Common myeloid progenitor, CD34-positive (primary cell): ENCODE data around the gene NAPSA.
A peak's percentile ranks its signal among the peaks of the same experiment; 100 is the strongest.

Experiments
- CTCF ChIA-PET: fragments of 350-600 bp; sonication (Branson Sonifier 250); formaldehyde crosslinking; loops from one replicate; lab custom pipeline; 2021; ENCODE audit warnings: antibody characterized with exemption; lab: Charles Lee
- POLR2A ChIA-PET: fragments of 350-600 bp; sonication (Branson Sonifier 250); formaldehyde crosslinking; loops from one replicate; lab custom pipeline; 2021; ENCODE audit warnings: antibody characterized with exemption; lab: Charles Lee
- DNase-seq, 3 donors: peaks; one replicate each; pipeline versions ENCODE4 v3.0.0 to v3.0.0-alpha.2; 2013
- H3K27ac ChIP-seq, 2 experiments: 1 replicate in 1 of 2; 2 replicates in 1 of 2; pipeline ENCODE4 v1.7.0; 2013; ENCODE audit warnings: inconsistent platforms in 2 of 2, low read length in 2 of 2, mild to moderate bottlenecking in 2 of 2, low read depth in 1 of 2, moderate library complexity in 1 of 2; ENCODE audit not compliant: severe bottlenecking in 2 of 2, insufficient read depth in 1 of 2, poor library complexity in 1 of 2
- H3K27me3 ChIP-seq, 5 experiments: replicated peaks in 2 of 5; 1 replicate in 3 of 5; 2 replicates in 2 of 5; pipeline versions ENCODE4 v1.6.1 to v1.7.0; 2013; ENCODE audit warnings: low read length in 4 of 5, mild to moderate bottlenecking in 2 of 5, moderate library complexity in 2 of 5, inconsistent platforms in 1 of 5; ENCODE audit not compliant: insufficient read depth in 5 of 5, control insufficient read depth in 4 of 5
- H3K36me3 ChIP-seq, 4 experiments: 1 replicate in 2 of 4; 2 replicates in 2 of 4; pipeline versions ENCODE4 v1.6.1 to v1.7.0; 2013; ENCODE audit warnings: low read length in 3 of 4, control low read depth in 1 of 4, mild to moderate bottlenecking in 1 of 4; ENCODE audit not compliant: control insufficient read depth in 4 of 4, insufficient read depth in 4 of 4
- H3K4me1 ChIP-seq, 4 experiments: 1 replicate in 3 of 4; 2 replicates in 1 of 4; pipeline versions ENCODE4 v1.6.1 to v1.7.1; 2013; ENCODE audit warnings: low read length in 3 of 4, mild to moderate bottlenecking in 3 of 4, control low read depth in 1 of 4, inconsistent platforms in 1 of 4, moderate library complexity in 1 of 4; ENCODE audit not compliant: control insufficient read depth in 4 of 4, insufficient read depth in 4 of 4; ENCODE audit errors: control extremely low read depth in 1 of 4
- H3K4me3 ChIP-seq, 7 experiments: 1 replicate in 4 of 7; 2 replicates in 3 of 7; pipeline versions ENCODE4 v1.5.1 to v1.7.0; 2013; ENCODE audit warnings: mild to moderate bottlenecking in 7 of 7, low read length in 6 of 7, moderate library complexity in 6 of 7, inconsistent platforms in 2 of 7, low read depth in 2 of 7, control low read depth in 1 of 7; ENCODE audit not compliant: insufficient read depth in 4 of 7, control insufficient read depth in 1 of 7; ENCODE audit errors: extremely low read depth in 1 of 7
- H3K9me3 ChIP-seq, 5 experiments: 1 replicate in 4 of 5; 2 replicates in 1 of 5; pipeline versions ENCODE4 v1.6.1 to v1.7.1; 2013; ENCODE audit warnings: low read length in 4 of 5, mild to moderate bottlenecking in 2 of 5, inconsistent platforms in 1 of 5, low read depth in 1 of 5, moderate library complexity in 1 of 5; ENCODE audit not compliant: control insufficient read depth in 4 of 5, insufficient read depth in 2 of 5; ENCODE audit errors: control extremely low read depth in 1 of 5
- WGBS: methylation state at CpG from one replicate; pipeline ENCODE4 v1.1.5; 2013; ENCODE audit not compliant: insufficient coverage; 5-methylcytosine and 5-hydroxymethylcytosine counted together

The NAPSA gene

DNA sequence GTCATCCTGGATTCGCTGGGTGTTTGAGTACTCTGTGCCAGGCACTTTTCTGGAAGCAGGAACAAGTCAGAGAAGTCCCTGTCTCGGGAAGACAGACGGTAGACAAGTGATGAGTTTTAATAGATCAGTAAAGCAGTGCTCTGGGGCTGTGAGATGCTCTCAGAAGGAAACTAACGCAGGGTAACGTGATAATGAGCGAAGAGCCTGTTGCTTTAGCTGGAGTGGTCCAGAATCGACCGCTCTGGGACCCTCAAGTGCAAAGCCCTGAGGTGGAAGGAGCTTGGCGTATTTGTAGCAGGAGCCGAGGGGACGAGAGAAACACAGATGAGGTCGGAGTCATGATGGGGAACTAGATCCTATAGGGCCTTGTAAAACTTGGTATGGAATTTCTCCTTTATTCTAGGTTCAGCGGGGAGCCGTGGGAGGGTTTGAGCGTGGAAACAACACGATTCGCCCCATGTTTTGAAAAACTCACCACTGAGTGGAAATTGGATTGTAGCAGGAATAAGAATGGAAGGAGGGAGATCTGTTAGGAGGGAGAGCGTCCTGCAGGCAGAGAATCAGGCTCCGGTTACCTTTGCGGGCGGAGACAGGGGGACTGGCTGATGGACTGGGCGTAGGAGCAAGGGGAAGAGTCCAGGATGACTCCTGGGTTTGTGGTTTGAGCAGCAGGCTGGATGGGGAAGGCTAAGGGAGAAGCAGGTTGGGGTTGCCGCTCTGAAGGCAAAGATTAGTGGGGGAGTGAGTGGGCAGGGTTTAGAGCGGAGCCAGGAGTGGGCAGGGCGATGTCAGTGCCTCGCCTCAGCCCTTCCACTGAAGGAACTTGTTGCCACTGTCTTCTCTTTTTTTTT lies 19.5 kb upstream of the NAPSA start:
- POLR2A ChIA-PET = interaction anchor here (0.6 to 1.3 kb wide), 2 partner anchors 28 to 30 kb away, joined by 4 read pairs; no protein-coding TSS in a partner anchor
- H3K4me3 ChIP-seq = peak overlapping the region; percentile 43 to 86 (median 77)
- WGBS = 31% methylated on average over 25 of the region's 26 CpGs
- DNase-seq = peak in 2 of 3 donors; percentile 35 to 39
- CTCF ChIA-PET = interaction anchor here (0.7 to 1.7 kb wide), 4 partner anchors 31 to 713 kb away, joined by 3 to 5 read pairs (median 3); no protein-coding TSS in a partner anchor
- H3K27me3 ChIP-seq = no peaks in the 10 kb centered on the region
- H3K9me3 ChIP-seq = no peaks in the 10 kb centered on the region
- H3K27ac ChIP-seq = peak overlapping the region; percentile 2 to 73
- peaks cover 0 to 51% (median 27%) of the 10 kb centered on the region in 4 experiments for H3K36me3 ChIP-seq
- H3K4me1 ChIP-seq = peaks cover 2 to 37% (median 18%) of the 10 kb centered on the region in 4 experiments

DNA sequence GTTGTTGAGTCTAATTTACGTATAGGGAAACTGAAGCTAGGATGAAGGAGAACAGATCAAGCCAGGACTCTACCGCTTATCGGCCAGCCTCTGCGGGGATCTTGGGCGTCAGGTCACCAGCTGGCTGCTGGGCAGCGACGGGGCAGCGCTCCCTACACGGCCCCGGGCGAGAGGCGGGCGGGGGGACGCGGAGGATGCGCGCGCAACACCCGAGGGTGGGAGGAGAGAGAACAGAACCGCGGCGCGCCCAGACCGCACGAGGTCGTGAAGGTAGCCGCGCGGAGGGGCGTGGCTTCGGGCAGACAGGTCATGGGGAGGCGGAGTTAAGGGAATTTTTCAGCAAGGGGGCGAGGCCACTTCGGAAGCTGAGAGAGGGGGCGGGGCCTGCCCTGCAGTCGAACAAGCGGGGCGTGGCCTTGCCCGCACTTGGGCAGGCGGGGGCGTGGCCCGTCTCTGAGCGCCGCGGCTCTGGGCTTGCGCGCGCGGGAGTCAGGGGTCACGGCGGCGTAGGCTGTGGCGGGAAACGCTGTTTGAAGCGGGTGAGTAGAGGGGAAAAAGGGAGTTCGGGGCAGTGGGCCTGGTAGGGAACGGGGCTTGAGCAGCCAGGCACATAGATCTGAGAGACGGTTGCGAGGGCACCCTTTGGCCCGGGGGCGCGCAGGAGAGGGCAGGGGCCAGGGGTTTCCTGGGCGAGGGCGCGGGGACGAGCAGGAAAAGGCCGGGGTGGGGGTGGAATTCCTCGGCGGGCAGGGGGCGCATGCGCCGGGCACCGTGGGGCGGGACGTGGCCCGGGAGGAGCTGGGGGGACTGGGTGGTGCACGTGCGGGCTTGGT lies 18.6 kb upstream of the NAPSA start, which contains the start of gene POLD1:
Gene POLD1, plus strand, starts transcription at position 496 of the 833 bp plus-strand sequence. CDS start 14,505 bp downstream, outside the sequence.
- ChIA-PET CTCF (interaction anchor here (1.7 kb wide), 1 partner anchor 31 kb away, joined by 5 read pairs; no protein-coding TSS in a partner anchor), POLR2A (interaction anchor here (1.3 kb wide), 1 partner anchor 31 kb away, joined by 4 read pairs; no protein-coding TSS in a partner anchor)
- peaks cover 2 to 37% (median 18%) of the 10 kb centered on the region in 4 experiments for H3K4me1 ChIP-seq
- peak within 1 kb of the TSS; percentile 43 to 86 (median 77) for H3K4me3 ChIP-seq
- WGBS = under 1% methylated on average over 75 of the region's 78 CpGs
- H3K27ac ChIP-seq = peak within 1 kb of the TSS; percentile 2 to 73
- H3K9me3 ChIP-seq = no peaks in the 10 kb centered on the region
- H3K27me3 ChIP-seq = no peaks in the 10 kb centered on the region
- peak; percentile 97 to 99 (median 98) for DNase-seq
- H3K36me3 ChIP-seq = peaks cover 4 to 56% (median 36%) of the 10 kb centered on the region in 4 experiments

DNA sequence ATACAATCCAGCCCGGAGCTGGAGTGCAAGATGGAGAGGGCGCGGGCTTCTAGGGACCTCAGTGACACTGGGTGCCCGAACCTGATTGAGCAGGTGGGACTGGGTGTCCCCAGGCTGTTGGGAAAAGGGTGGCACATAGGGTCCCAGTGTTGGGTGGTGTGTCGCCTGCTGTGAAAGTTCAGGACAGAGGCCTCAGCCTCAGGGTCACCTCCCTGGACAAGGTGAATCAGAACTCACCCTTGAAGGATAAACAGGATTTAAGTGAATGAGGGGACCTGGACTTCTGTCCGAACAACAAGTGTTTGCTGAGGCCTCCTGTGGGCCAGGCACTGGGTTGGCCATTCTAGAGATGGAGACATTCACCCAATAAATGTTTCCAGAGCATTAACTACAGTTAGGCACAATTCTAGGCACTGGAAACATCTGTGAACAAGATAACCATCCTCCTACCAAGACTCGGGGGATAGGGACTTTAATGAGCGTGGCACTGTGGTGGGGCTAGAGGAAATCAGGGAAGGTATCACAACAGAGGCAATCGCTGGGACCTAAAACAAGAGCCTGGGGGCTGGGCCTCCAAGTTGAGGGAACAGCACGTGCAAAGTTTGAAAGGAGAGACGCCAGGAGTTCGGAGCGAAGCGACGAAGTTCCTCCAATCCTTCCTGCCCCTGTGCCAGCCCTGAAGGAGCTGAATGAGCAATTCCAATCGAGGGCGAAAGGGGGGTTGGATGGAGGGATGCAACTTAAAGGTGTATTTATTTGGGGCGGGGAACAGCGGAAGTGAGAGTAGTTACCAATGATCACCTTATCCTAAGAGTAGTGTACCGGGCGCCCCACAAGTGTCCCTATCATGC lies 17.8 kb upstream of the NAPSA start:
- POLR2A ChIA-PET = interaction anchor here (1.3 kb wide), 1 partner anchor 32 kb away, joined by 4 read pairs; no protein-coding TSS in a partner anchor
- DNase-seq = no peak
- WGBS = 62% methylated on average over 16 of the region's 21 CpGs
- Histone ChIP-seq H3K9me3 (no peaks in the 10 kb centered on the region), H3K4me3 (peak overlapping the region; percentile 43 to 86 (median 77)), H3K4me1 (peaks cover 2 to 37% (median 18%) of the 10 kb centered on the region in 4 experiments), H3K27ac (peak overlapping the region in 1 of 2 experiments; percentile 54), H3K36me3 (peaks cover 9 to 65% (median 44%) of the 10 kb centered on the region in 4 experiments), H3K27me3 (no peaks in the 10 kb centered on the region)
- CTCF ChIA-PET = interaction anchor here (1.1 kb wide), 1 partner anchor 33 kb away, joined by 3 read pairs; no protein-coding TSS in a partner anchor

DNA sequence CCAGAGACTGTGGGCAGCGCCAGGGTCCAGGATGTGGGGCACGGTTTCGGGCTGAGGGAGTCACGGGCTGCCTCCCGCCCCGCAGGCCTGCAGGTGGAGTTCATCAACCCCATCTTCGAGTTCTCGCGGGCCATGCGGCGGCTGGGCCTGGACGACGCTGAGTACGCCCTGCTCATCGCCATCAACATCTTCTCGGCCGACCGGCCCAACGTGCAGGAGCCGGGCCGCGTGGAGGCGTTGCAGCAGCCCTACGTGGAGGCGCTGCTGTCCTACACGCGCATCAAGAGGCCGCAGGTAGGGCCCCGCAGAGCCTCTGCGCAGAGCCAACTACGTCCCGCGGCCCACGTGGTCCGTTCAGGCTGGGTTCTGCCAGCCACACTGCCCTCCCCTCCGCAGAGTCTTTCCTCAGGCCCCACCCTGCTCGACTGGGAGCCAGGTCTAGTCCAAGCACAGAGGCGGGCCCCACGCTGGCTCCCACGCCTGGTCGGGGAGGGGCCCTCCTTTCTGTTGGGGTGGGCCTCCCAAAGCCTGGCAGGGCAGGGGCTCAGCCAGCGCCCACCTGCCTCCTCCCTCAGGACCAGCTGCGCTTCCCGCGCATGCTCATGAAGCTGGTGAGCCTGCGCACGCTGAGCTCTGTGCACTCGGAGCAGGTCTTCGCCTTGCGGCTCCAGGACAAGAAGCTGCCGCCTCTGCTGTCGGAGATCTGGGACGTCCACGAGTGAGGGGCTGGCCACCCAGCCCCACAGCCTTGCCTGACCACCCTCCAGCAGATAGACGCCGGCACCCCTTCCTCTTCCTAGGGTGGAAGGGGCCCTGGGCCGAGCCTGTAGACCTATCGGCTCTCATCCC lies 16.7 kb upstream of the NAPSA start:
- no peak overlapping the region for H3K27ac ChIP-seq
- H3K4me3 ChIP-seq = no peak overlapping the region
- peaks cover 2 to 30% (median 23%) of the 10 kb centered on the region in 4 experiments for H3K4me1 ChIP-seq
- no peaks in the 10 kb centered on the region for H3K9me3 ChIP-seq
- ChIA-PET POLR2A (no interaction called here), CTCF (interaction anchor here (1.1 kb wide), 1 partner anchor 34 kb away, joined by 3 read pairs; no protein-coding TSS in a partner anchor)
- H3K36me3 ChIP-seq = peaks cover 10 to 65% (median 47%) of the 10 kb centered on the region in 4 experiments
- DNase-seq = no peak
- no peaks in the 10 kb centered on the region for H3K27me3 ChIP-seq
- 96% methylated on average over 49 of the region's 58 CpGs for WGBS

DNA sequence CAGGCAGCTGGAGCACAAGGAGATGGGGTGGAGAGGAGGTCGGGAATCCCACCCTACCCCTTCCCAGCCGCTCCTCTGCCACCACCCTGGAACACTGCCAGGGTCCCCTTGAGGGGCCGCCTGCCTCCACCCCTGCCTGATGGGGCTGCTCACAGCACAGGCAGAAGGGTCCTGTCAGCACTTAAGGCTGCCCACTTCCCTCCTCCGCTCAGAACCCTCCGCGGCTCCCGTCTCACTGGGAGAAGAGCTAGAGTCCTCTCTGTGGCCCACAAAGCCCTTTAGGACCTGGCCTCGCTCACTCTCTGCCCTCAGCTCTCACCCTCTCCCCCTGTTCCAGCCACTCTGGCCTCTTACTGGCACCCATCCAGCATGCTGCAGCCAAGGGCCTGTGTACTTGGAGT lies 15.3 kb upstream of the NAPSA start:
- H3K4me3 ChIP-seq = no peak overlapping the region
- ChIA-PET POLR2A (no interaction called here), CTCF (no interaction called here)
- no peak overlapping the region for H3K27ac ChIP-seq
- no peaks in the 10 kb centered on the region for H3K27me3 ChIP-seq
- H3K4me1 ChIP-seq = peaks cover 4 to 29% (median 25%) of the 10 kb centered on the region in 4 experiments
- WGBS = 98% methylated on average over 8 of the region's 8 CpGs
- peaks cover 10 to 56% (median 44%) of the 10 kb centered on the region in 4 experiments for H3K36me3 ChIP-seq
- no peak for DNase-seq
- H3K9me3 ChIP-seq = no peaks in the 10 kb centered on the region
